ENCODE measurements around the gene SNX24.
"Not testable (repeated sequence)": the region's sequence is repeated elsewhere in the genome, so short reads cannot be mapped to it uniquely, and the experiment has no call there.

The SNX24 gene

GRCh38 chr5:122971333-122971732 lies 125.9 kb downstream of the SNX24 start:
- DNase-seq, result no peak

- no peak for DNase-seq
Observed at GRCh38 chr5:122972877-122973276, 127.5 kb downstream of the SNX24 start.

GRCh38 chr5:122973759-122974158 lies 128.3 kb downstream of the SNX24 start:
- not testable (repeated sequence) for DNase-seq

- not testable (repeated sequence) for DNase-seq
Observed at GRCh38 chr5:122974251-122974650, 128.8 kb downstream of the SNX24 start.

- no peak for DNase-seq
Observed at GRCh38 chr5:122977319-122977718, 131.9 kb downstream of the SNX24 start.

- DNase-seq, result no peak
Observed at GRCh38 chr5:122978068-122978467, 132.7 kb downstream of the SNX24 start.

GRCh38 chr5:122978644-122979297 lies 133.4 kb downstream of the SNX24 start:
- DNase-seq, result no peak

- no peak for DNase-seq
Observed at GRCh38 chr5:122981846-122982245, 136.4 kb downstream of the SNX24 start.

- no peak for DNase-seq
Observed at GRCh38 chr5:122982376-122982775, 137.0 kb downstream of the SNX24 start.

GRCh38 chr5:122984425-122984824 lies 139.0 kb downstream of the SNX24 start:
- DNase-seq, result no peak

GRCh38 chr5:122985006-122985700 lies 139.7 kb downstream of the SNX24 start:
- no peak for DNase-seq

GRCh38 chr5:122985954-122986721 lies 140.7 kb downstream of the SNX24 start:
- no peak for DNase-seq

GRCh38 chr5:122996091-122996490 lies 150.7 kb downstream of the SNX24 start:
- no peak for DNase-seq

- no peak for DNase-seq
Observed at GRCh38 chr5:122997294-122997693, 151.9 kb downstream of the SNX24 start.

- peak in 2 of 6 experiments; percentile 1 to 2 for DNase-seq
Observed at GRCh38 chr5:122999947-123000563, 154.6 kb downstream of the SNX24 start.

GRCh38 chr5:123000731-123001130 lies 155.3 kb downstream of the SNX24 start:
- DNase-seq, result no peak

GRCh38 chr5:123001808-123002207 lies 156.4 kb downstream of the SNX24 start:
- DNase-seq, result no peak

GRCh38 chr5:123007182-123007581 lies 161.8 kb downstream of the SNX24 start:
- DNase-seq, result no peak

- DNase-seq, result no peak
Observed at GRCh38 chr5:123007754-123008153, 162.3 kb downstream of the SNX24 start.

GRCh38 chr5:123012321-123012720 lies 166.9 kb downstream of the SNX24 start:
- DNase-seq, result no peak

GRCh38 chr5:123014689-123015088 lies 169.3 kb downstream of the SNX24 start:
- no peak for DNase-seq

- DNase-seq, result no peak
Observed at GRCh38 chr5:123028222-123028621, 182.8 kb downstream of the SNX24 start.

GRCh38 chr5:123033157-123033671 lies 187.8 kb downstream of the SNX24 start:
- DNase-seq, result no peak
